C4-2B (cell line): Measurements from ENCODE around the gene DCST2.

Source experiments
- H3K27ac ChIP-seq: fragments of 450-650 bp; 2 replicates; pipeline ENCODE4 v1.5.1; 2017
- ZFX ChIP-seq: fragments of 450-650 bp; IDR thresholded peaks from 2 replicates; pipeline ENCODE4 v1.6.1; 2017
- TF ChIP-seq, protein P1 (sequence below): fragments of 450-650 bp; conservative IDR thresholded peaks from 2 replicates; pipeline ENCODE4 v1.5.1; 2017; ENCODE audit warnings: mild to moderate bottlenecking

DCST2 gene

GRCh38 chr1:155079210-155079486 is 45.6 kb upstream of the DCST2 start:
- peak overlapping the region; percentile 82 for H3K27ac ChIP-seq

DNA sequence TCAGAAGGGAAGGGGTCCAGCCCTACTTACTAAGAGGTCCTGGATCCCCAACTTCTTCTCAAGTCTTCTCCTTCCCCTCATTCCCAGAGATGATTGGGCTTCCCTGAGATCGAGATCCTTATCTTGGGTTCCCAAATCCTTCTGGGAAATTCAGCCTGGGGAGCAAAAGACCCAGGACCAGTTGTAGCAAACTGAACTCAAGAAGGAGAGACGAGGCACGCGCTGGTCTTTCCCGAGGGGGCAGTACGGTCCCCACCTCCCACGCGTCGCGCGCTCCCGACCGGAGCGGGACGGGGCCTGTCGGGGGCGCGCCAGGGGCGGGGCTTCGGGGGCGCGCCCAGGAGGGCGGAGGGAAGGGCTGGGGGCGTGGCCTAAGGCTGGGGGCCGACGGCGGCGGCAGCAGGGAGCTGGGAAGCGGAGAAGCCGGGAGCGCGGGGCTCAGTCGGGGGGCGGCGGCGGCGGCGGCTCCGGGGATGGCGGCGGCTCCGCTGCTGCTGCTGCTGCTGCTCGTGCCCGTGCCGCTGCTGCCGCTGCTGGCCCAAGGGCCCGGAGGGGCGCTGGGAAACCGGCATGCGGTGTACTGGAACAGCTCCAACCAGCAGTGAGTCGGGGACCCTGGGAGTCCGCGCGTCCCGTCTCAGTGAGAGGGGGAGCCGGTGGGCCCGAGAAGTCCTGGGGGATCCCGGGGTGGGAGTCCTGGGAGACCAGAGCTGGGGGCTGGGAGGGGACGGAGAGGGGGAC is 45.1 kb upstream of the DCST2 start, which contains the start of gene EFNA3:
TSS of gene EFNA3 (plus strand) at position 369 of the 741 bp plus-strand sequence. CDS start at position 474, 105 bp downstream.
- H3K27ac ChIP-seq: peak within 1 kb of the TSS; percentile 82
- TF ChIP-seq ZFX: no peak
- TF ChIP-seq, protein P1, sequence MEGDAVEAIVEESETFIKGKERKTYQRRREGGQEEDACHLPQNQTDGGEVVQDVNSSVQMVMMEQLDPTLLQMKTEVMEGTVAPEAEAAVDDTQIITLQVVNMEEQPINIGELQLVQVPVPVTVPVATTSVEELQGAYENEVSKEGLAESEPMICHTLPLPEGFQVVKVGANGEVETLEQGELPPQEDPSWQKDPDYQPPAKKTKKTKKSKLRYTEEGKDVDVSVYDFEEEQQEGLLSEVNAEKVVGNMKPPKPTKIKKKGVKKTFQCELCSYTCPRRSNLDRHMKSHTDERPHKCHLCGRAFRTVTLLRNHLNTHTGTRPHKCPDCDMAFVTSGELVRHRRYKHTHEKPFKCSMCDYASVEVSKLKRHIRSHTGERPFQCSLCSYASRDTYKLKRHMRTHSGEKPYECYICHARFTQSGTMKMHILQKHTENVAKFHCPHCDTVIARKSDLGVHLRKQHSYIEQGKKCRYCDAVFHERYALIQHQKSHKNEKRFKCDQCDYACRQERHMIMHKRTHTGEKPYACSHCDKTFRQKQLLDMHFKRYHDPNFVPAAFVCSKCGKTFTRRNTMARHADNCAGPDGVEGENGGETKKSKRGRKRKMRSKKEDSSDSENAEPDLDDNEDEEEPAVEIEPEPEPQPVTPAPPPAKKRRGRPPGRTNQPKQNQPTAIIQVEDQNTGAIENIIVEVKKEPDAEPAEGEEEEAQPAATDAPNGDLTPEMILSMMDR: no peak

More at GRCh38 chr1:155079210-155079486, 45.6 kb upstream of the DCST2 start:
- TF ChIP-seq, protein P1: no peak
- TF ChIP-seq ZFX: no peak

DNA sequence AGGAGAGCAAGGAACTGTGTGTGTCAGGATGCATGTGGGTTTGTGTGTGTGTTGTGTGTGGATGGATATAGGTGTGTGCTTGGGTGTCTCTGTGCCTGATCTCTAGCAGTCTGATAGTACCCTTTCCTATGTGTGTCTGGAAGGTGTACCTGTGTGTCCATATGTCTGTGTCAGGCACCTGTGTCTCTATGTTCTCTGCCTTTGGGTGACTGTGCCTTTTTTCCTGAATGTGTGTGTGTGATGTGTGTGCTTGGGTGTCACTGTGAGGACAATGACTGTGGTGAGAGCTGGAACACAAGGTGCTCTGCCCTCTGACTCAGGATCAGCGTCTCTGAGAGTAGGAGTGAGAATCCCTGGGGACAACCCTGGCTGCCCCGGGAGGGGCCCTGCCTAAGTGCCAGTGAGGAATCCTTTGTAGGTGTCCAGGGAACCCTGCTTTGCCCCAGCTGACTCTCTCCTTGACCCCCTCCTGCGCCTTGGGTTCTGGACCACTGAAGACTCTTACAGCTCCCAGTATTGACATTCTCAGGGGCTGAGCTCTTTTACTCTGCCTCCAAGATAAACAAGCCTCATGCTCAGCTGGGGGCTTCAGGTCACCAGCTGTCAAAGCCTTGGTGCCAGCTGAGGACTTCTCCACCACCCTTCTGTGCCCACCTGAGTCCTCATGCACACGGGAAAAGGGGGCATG is 44.3 kb upstream of the DCST2 start:
- peak overlapping the region; percentile 82 for H3K27ac ChIP-seq
- TF ChIP-seq, protein P1: no peak
- TF ChIP-seq ZFX: no peak

- no peak for TF ChIP-seq ZFX
- TF ChIP-seq, protein P1: no peak
- peak overlapping the region; percentile 82; the same call in 1 of the 2 replicates for H3K27ac ChIP-seq
Observed at GRCh38 chr1:155077346-155077745, 43.8 kb upstream of the DCST2 start.

GRCh38 chr1:155076371-155076770 is 42.8 kb upstream of the DCST2 start:
- no peak overlapping the region for H3K27ac ChIP-seq
- TF ChIP-seq ZFX: no peak
- TF ChIP-seq, protein P1: no peak

DNA sequence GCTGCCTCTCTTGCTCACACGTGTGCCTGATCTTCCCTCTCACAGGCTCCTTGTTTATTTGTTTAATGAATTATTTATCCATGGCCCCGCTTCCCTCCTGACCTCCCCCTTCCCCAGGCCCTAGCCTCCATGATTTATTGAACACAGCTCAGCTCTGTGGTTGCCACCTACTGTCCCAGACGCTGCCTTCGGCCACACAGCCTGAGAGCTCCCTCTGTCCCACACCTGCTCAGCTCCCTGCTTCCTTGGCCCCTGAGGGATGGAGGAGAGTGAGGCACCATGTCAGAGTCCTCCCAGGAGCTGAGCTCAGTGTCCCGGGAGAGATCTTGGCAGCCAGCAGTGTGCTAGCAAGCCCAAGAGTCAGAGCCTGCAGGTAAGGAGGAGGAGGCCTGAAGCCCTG is 42.0 kb upstream of the DCST2 start:
- no peak for TF ChIP-seq ZFX
- TF ChIP-seq, protein P1: no peak
- H3K27ac ChIP-seq: no peak overlapping the region
